Gastrocnemius medialis (tissue), 4 donors: ENCODE data around the gene LCE1A. TPM values are rescaled to one million over a fixed set of nuclear protein-coding genes. Genes with fewer than 3 reads are reported as not detected.

ENCODE experiments used
- ATAC-seq, 2 donors: fragments of 150-250 bp; one replicate each; pipeline ENCODE4 v1.9.1; 2016
- DNase-seq, 2 donors: peaks; one replicate each; pipeline ENCODE4 v3.0.0-alpha.2; 2019
- H3K27ac ChIP-seq, 4 donors: fragments of 200-600 bp; sonication (generic); 1 replicate in 1 of 4; 2 replicates in 3 of 4; pipeline ENCODE4 v1.5.1; 2016 to 2018; ENCODE audit warnings: mild to moderate bottlenecking in 2 of 4, moderate library complexity in 1 of 4
- H3K27me3 ChIP-seq, 3 donors: fragments of 200-600 bp; sonication (generic) in 2 of 3; 1 replicate in 1 of 3; 2 replicates in 2 of 3; pipeline versions ENCODE4 v1.5.1 to v1.6.0; 2016 to 2019; ENCODE audit warnings: mild to moderate bottlenecking in 1 of 3, moderate library complexity in 1 of 3
- H3K36me3 ChIP-seq, 2 donors: fragments of 200-600 bp; sonication (generic) in 1 of 2; one replicate each; pipeline ENCODE4 v1.5.1; 2017 to 2018
- H3K4me1 ChIP-seq, 2 donors: fragments of 200-600 bp; sonication (generic) in 1 of 2; one replicate each; pipeline ENCODE4 v1.5.1; 2016 to 2017; ENCODE audit warnings: mild to moderate bottlenecking in 2 of 2
- H3K4me3 ChIP-seq, 4 donors: fragments of 200-600 bp; sonication (generic) in 3 of 4; 1 replicate in 1 of 4; 2 replicates in 3 of 4; pipeline ENCODE4 v1.5.1; 2016 to 2019; ENCODE audit warnings: mild to moderate bottlenecking in 2 of 4
- H3K9me3 ChIP-seq, 3 donors: fragments of 200-600 bp; sonication (generic) in 2 of 3; 1 replicate in 1 of 3; 2 replicates in 2 of 3; pipeline ENCODE4 v1.5.1; 2016 to 2019
- POLR2A ChIP-seq, 2 donors: fragments of 450-650 bp; IDR thresholded peaks; one replicate each; pipeline ENCODE4 v1.6.1; 2017; ENCODE audit warnings: antibody characterized with exemption in 2 of 2, mild to moderate bottlenecking in 2 of 2, moderate library complexity in 2 of 2
- in situ Hi-C, 4 donors: fragments of 200-750 bp; cut with MboI; loops; one replicate each; pipeline versions ENCODE4 v1.15.0 to v1.8.0; 2017; ENCODE audit warnings: low sequenced_read_pairs in 4 of 4
- intact Hi-C: fragments of 100-400 bp; cut with DNase I; formaldehyde crosslinking; loops from one replicate; pipeline ENCODE4 v1.15.1; 2023; ENCODE audit warnings: low total_unique reads
- total RNA-seq, 4 donors: library from RNA; depleted of rRNA; stranded (reverse); fragments of >200 nt; gene quantifications; one replicate each; pipeline versions ENCODE4 v1.1.0 to v1.2.3, GENCODE V29; 2016
- TF ChIP-seq, protein P1 (sequence below), 5 experiments: fragments of 450-650 bp in 3 of 5; fragments of 200-600 bp in 2 of 5; sonication (generic) in 2 of 5; IDR thresholded peaks in 4 of 5; conservative IDR thresholded peaks in 1 of 5; 1 replicate in 4 of 5; 2 replicates in 1 of 5; pipeline ENCODE4 v1.5.1; 2016 to 2019; ENCODE audit warnings: antibody characterized with exemption in 5 of 5, mild to moderate bottlenecking in 3 of 5, moderate library complexity in 3 of 5

The LCE1A gene
- total RNA-seq, 4 donors from 2014 or later, result not detected

DNA sequence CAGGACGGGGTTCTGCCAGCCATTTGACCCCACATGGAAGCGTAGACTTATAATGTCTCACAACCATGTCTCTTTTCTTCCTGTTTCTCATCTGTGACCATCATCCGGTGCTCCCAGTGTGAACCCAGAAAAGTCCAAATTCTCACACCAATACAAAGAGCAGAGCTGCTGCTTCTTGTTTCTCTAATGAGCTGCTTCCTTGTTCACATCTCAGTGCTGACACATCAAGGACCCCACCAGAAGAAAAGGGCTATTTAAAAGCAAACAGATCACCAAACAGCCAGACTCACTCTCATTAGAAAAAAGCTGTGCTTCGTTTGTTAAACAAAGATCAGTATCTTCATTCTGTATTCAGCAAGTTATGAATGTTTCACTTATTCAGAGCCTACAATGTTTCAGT is 31.6 kb upstream of the LCE1A start:
- H3K27me3 ChIP-seq, result no peaks in the 10 kb centered on the region
- H3K27ac ChIP-seq, result no peak overlapping the region
- intact Hi-C loops, result no loop called here
- no peaks in the 10 kb centered on the region for H3K9me3 ChIP-seq
- no peak for ATAC-seq
- in situ Hi-C loops, result no loop called here
- TF ChIP-seq, protein P1, sequence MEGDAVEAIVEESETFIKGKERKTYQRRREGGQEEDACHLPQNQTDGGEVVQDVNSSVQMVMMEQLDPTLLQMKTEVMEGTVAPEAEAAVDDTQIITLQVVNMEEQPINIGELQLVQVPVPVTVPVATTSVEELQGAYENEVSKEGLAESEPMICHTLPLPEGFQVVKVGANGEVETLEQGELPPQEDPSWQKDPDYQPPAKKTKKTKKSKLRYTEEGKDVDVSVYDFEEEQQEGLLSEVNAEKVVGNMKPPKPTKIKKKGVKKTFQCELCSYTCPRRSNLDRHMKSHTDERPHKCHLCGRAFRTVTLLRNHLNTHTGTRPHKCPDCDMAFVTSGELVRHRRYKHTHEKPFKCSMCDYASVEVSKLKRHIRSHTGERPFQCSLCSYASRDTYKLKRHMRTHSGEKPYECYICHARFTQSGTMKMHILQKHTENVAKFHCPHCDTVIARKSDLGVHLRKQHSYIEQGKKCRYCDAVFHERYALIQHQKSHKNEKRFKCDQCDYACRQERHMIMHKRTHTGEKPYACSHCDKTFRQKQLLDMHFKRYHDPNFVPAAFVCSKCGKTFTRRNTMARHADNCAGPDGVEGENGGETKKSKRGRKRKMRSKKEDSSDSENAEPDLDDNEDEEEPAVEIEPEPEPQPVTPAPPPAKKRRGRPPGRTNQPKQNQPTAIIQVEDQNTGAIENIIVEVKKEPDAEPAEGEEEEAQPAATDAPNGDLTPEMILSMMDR (IDR thresholded peaks at IDR 0.05 in 4 of 5, conservative IDR thresholded peaks at IDR 0.05 in 1 of 5), result no peak
- TF ChIP-seq POLR2A (IDR thresholded peaks at IDR 0.05), result no peak
- H3K4me1 ChIP-seq, result no peaks in the 10 kb centered on the region
- no peaks in the 10 kb centered on the region for H3K36me3 ChIP-seq
- DNase-seq, result no peak
- no peak overlapping the region for H3K4me3 ChIP-seq

DNA sequence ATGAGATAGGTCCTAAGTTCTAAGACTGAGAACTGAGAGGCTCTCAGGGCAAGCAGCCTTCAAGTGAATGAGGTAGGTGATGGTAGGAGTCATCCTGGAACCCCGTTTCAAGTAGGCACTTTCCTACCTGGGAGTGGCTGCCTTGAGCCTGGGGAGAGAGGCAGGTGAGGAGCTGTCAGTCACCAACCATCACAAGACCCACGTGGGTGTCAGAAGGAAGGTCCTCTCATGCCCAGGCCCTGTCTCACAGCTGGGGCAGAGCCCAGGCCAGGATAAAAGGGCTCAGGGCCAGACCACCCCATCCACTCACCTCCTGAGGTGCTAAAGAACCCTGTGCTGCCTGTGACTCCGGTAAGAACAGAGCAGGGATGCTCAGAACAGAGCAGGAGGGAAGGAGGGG is 30.9 kb upstream of the LCE1A start, which contains the start of gene LCE1D:
TSS of gene LCE1D (plus strand) at position 301 of the 400 bp plus-strand sequence. CDS start 1,074 bp downstream, outside the sequence.
- ATAC-seq (no peak), DNase-seq (no peak)
- H3K9me3 ChIP-seq, result no peaks in the 10 kb centered on the region
- no peaks in the 10 kb centered on the region for H3K36me3 ChIP-seq
- in situ Hi-C loops, result no loop called here
- intact Hi-C loops, result no loop called here
- no peaks in the 10 kb centered on the region for H3K27me3 ChIP-seq
- TF ChIP-seq, protein P1 (IDR thresholded peaks at IDR 0.05 in 4 of 5, conservative IDR thresholded peaks at IDR 0.05 in 1 of 5), result no peak
- no peak for TF ChIP-seq POLR2A (IDR thresholded peaks at IDR 0.05)
- no peaks in the 10 kb centered on the region for H3K4me1 ChIP-seq
- no peak within 1 kb of the TSS for H3K4me3 ChIP-seq
- no peak within 1 kb of the TSS for H3K27ac ChIP-seq

DNA sequence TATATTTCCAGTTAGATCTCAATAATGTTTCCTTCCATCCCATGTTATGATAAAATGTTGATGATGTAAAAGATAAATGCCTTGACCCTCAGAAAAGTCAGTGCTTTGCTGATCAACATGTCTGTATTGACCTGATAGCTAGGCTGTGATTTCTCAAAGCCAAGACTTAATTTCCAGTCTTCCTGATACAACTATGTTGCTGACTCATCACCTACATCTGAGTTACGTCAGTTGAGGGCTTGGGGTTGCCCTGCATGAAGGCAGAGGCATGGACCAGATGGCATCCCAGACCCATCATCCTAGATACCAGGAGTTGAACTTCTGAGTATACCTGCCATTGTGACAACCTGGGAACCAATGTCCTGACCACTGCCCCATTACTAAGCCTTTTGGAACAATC is 25.9 kb upstream of the LCE1A start:
- no peak for ATAC-seq
- intact Hi-C loops, result no loop called here

DNA sequence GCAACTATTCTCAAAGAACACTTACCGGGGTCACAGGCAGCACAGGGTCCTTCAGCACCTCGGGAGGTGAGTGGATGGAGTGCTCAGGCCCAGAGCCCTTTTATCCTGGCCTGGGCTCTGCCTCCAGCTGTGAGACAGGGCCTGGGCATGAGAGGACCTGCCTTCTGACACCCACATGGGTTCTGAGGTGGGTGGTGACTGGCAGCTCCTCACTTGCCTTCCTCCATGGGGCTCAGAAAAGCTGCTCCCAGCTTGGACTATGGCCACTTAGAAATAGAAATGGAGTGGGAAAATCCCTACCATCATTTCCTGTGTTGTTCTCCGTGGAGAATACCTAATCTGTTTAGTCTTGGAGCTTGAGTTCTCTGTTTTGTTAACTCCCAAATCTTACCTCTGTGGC is 20.7 kb upstream of the LCE1A start, which contains the start of gene LCE1C:
TSS of gene LCE1C (minus strand) at position 76 of the 400 bp plus-strand sequence. CDS start 1,173 bp downstream, outside the sequence.
- intact Hi-C loops (no loop called here), in situ Hi-C loops (no loop called here)
- no peaks in the 10 kb centered on the region for H3K4me1 ChIP-seq
- no peaks in the 10 kb centered on the region for H3K9me3 ChIP-seq
- ATAC-seq, result no peak
- no peak within 1 kb of the TSS for H3K27ac ChIP-seq
- H3K36me3 ChIP-seq, result no peaks in the 10 kb centered on the region
- H3K4me3 ChIP-seq, result no peak within 1 kb of the TSS
- TF ChIP-seq, protein P1 (IDR thresholded peaks at IDR 0.05 in 4 of 5, conservative IDR thresholded peaks at IDR 0.05 in 1 of 5), result no peak
- no peak for TF ChIP-seq POLR2A (IDR thresholded peaks at IDR 0.05)
- no peaks in the 10 kb centered on the region for H3K27me3 ChIP-seq
- no peak for DNase-seq

More for the DNA sequence above, 25.9 kb upstream of the LCE1A start:
- H3K27ac ChIP-seq, result no peak overlapping the region
- TF ChIP-seq POLR2A (IDR thresholded peaks at IDR 0.05), result no peak
- TF ChIP-seq, protein P1 (IDR thresholded peaks at IDR 0.05 in 4 of 5, conservative IDR thresholded peaks at IDR 0.05 in 1 of 5), result no peak
- no peak for DNase-seq
- H3K4me1 ChIP-seq, result no peaks in the 10 kb centered on the region
- no peaks in the 10 kb centered on the region for H3K36me3 ChIP-seq
- no peak overlapping the region for H3K4me3 ChIP-seq
- no peaks in the 10 kb centered on the region for H3K9me3 ChIP-seq
- no peaks in the 10 kb centered on the region for H3K27me3 ChIP-seq
- in situ Hi-C loops, result no loop called here

DNA sequence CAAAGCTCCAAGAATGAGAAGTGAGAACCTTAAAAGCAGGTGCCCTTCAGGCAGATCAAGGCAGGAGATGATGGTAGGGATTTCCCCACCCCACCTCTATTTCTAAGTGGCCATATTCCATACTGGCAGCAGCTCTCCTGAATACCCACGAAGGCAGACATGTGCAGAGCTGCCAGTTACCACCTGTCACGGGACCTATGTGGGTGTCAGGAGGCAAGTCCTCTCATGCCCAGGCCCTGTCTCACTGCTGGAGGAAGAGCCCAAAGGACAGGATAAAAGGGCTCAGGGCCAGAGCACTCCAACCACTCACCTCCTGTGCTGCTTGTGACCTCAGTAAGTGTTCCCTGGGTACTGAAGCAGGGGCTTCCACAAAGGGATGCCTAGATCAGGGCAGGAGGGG is 16.2 kb upstream of the LCE1A start:
- DNase-seq (no peak), ATAC-seq (no peak)
- no peak for TF ChIP-seq POLR2A (IDR thresholded peaks at IDR 0.05)
- TF ChIP-seq, protein P1 (IDR thresholded peaks at IDR 0.05 in 4 of 5, conservative IDR thresholded peaks at IDR 0.05 in 1 of 5), result no peak
- H3K27me3 ChIP-seq, result no peaks in the 10 kb centered on the region
- H3K4me3 ChIP-seq, result no peak overlapping the region
- H3K4me1 ChIP-seq, result no peaks in the 10 kb centered on the region
- in situ Hi-C loops (no loop called here), intact Hi-C loops (no loop called here)
- H3K27ac ChIP-seq, result no peak overlapping the region
- no peaks in the 10 kb centered on the region for H3K36me3 ChIP-seq
- H3K9me3 ChIP-seq, result no peaks in the 10 kb centered on the region
